HPDE6-E6E7 (cell line): ENCODE data around the gene PAF1.

Experiments
- DNase-seq: peaks from one replicate; pipeline ENCODE4 v3.0.0; 2011; ENCODE audit warnings: missing footprints; ENCODE audit errors: extremely low spot score

Gene PAF1

GRCh38 chr19:39390751-39391437, at the start of gene PAF1, which contains the start of gene MED29:
Gene PAF1, minus strand, starts transcription at chr19:39391106. Its CDS starts 242 bp downstream, at chr19:39390864.
Gene MED29, plus strand, starts transcription at chr19:39391378. Its CDS starts 45 bp downstream, at chr19:39391423.
- peak; percentile 99 for DNase-seq

GRCh38 chr19:39438270-39438934, 47.5 kb upstream of the PAF1 start:
- no peak for DNase-seq

- DNase-seq = no peak
These were observed 45.4 kb upstream of the PAF1 start for GRCh38 chr19:39436350-39436716.

GRCh38 chr19:39435499-39436349, 44.8 kb upstream of the PAF1 start, which contains the start of gene RPS16:
Gene RPS16, minus strand, starts transcription at chr19:39435949. Its CDS starts 54 bp downstream, at chr19:39435895.
- peak; percentile 74 for DNase-seq

GRCh38 chr19:39434123-39435076, 43.5 kb upstream of the PAF1 start:
- DNase-seq = no peak

- DNase-seq = no peak
These were observed 42.7 kb upstream of the PAF1 start for GRCh38 chr19:39433480-39434079.

GRCh38 chr19:39432677-39433025, 41.7 kb upstream of the PAF1 start:
- DNase-seq = no peak

GRCh38 chr19:39430675-39431593, 40.0 kb upstream of the PAF1 start:
- peak; percentile 92 for DNase-seq

- no peak for DNase-seq
These were observed 37.6 kb upstream of the PAF1 start for GRCh38 chr19:39428283-39429112.

- DNase-seq = no peak
These were observed 36.8 kb upstream of the PAF1 start for GRCh38 chr19:39427707-39428106.

GRCh38 chr19:39426170-39426569, 35.3 kb upstream of the PAF1 start:
- DNase-seq = no peak

- DNase-seq = no peak
These were observed 34.8 kb upstream of the PAF1 start for GRCh38 chr19:39425744-39426143.

GRCh38 chr19:39424934-39425333, 34.0 kb upstream of the PAF1 start:
- DNase-seq = no peak

- no peak for DNase-seq
These were observed 32.6 kb upstream of the PAF1 start for GRCh38 chr19:39423258-39424086.

GRCh38 chr19:39422020-39422419, 31.1 kb upstream of the PAF1 start:
- DNase-seq = no peak

- DNase-seq = no peak
These were observed 29.9 kb upstream of the PAF1 start for GRCh38 chr19:39420769-39421168.

GRCh38 chr19:39419003-39419402, 28.1 kb upstream of the PAF1 start:
- DNase-seq = no peak
